Colonic mucosa (tissue), 4 donors: ENCODE data around the gene NKD2. TPM values are rescaled to one million over a fixed set of nuclear protein-coding genes. Genes with fewer than 3 reads are reported as not detected.
"Not testable (repeated sequence)": the region's sequence is repeated elsewhere in the genome, so short reads cannot be mapped to it uniquely, and the experiment has no call there.

Experiments used
- DNase-seq: peaks from one replicate; pipeline ENCODE4 v3.0.0-alpha.2; 2020
- H3K27ac ChIP-seq: fragments of 200-600 bp; one replicate; pipeline ENCODE4 v1.8.0; 2021
- H3K27me3 ChIP-seq: fragments of 200-600 bp; one replicate; pipeline ENCODE4 v1.8.0; 2021
- H3K36me3 ChIP-seq: fragments of 200-600 bp; one replicate; pipeline ENCODE4 v1.8.0; 2021
- H3K4me1 ChIP-seq: fragments of 200-600 bp; one replicate; pipeline ENCODE4 v1.8.0; 2021; ENCODE audit warnings: mild to moderate bottlenecking
- H3K4me3 ChIP-seq: fragments of 200-600 bp; one replicate; pipeline ENCODE4 v1.8.0; 2021
- H3K9ac ChIP-seq, 2 donors: one replicate each; pipeline ENCODE4 v1.7.0; 2013; ENCODE audit warnings: control low read depth in 2 of 2, low read depth in 2 of 2, low read length in 2 of 2
- H3K9me3 ChIP-seq: fragments of 200-600 bp; one replicate; pipeline ENCODE4 v1.8.0; 2021
- intact Hi-C: fragments of 100-400 bp; cut with DNase I; formaldehyde crosslinking; loops from one replicate; pipeline ENCODE4 v1.14.1; 2022
- total RNA-seq, 2 donors: library from RNA; stranded (reverse); fragmentation: NEBNext Ultra II Directional in 1 of 2; extraction: Animal tissue kit (Norgen Biotek cat#: 25700) in 1 of 2; gene quantifications; one replicate each; pipeline ENCODE4 v1.2.1, GENCODE V29; 2021
- TF ChIP-seq, protein P1 (sequence below): fragments of 200-600 bp; IDR thresholded peaks from one replicate; pipeline ENCODE4 v1.8.0; 2022; ENCODE audit warnings: antibody characterized with exemption, mild to moderate bottlenecking
- donor health status: healthy.
- donor health status: DM: no; HTN: no; CAD: no.
- donor health status: DM: no; HTN: no; CAD: no.

The NKD2 gene
- total RNA-seq, 2 donors from 2014 or later, result 0.94 to 1.9 TPM

DNA sequence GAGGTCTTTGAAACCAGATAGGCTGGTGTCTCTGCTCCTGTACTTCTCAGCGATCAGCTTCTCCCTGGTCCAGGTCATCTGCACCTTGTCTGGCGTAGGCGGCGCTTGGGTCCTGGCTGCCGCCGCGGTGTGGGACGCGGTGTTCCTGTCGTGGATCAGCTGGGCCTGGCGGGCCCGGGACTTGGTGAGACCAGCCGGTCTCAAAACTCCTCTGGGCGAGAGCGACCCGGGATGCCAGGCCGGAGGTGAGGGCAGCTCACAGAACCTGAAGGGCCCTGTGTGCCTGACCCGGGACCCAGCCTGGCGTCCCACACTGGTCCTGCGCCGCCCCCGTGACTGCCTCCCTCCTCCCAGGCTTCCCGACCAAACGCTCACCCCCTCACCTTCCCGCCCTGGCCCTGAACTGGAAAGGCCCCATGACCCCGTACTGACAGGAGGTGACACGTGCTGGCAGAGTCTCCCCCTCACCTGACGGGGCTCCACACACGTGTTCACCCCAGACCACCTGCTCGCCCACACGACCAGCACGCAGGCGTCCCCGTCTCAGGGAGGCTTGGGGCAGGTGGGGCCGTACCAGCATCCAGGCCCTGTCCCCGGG is 49.0 kb downstream of the NKD2 start:
- Histone ChIP-seq H3K4me3 (no peak overlapping the region), H3K9ac (no peak overlapping the region), H3K4me1 (no peaks in the 10 kb centered on the region), H3K36me3 (peaks cover 4% of the 10 kb centered on the region), H3K27ac (no peak overlapping the region), H3K9me3 (no peaks in the 10 kb centered on the region), H3K27me3 (no peaks in the 10 kb centered on the region)
- DNase-seq, result no peak
- TF ChIP-seq, protein P1, sequence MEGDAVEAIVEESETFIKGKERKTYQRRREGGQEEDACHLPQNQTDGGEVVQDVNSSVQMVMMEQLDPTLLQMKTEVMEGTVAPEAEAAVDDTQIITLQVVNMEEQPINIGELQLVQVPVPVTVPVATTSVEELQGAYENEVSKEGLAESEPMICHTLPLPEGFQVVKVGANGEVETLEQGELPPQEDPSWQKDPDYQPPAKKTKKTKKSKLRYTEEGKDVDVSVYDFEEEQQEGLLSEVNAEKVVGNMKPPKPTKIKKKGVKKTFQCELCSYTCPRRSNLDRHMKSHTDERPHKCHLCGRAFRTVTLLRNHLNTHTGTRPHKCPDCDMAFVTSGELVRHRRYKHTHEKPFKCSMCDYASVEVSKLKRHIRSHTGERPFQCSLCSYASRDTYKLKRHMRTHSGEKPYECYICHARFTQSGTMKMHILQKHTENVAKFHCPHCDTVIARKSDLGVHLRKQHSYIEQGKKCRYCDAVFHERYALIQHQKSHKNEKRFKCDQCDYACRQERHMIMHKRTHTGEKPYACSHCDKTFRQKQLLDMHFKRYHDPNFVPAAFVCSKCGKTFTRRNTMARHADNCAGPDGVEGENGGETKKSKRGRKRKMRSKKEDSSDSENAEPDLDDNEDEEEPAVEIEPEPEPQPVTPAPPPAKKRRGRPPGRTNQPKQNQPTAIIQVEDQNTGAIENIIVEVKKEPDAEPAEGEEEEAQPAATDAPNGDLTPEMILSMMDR, result no peak
- intact Hi-C loops, result no loop called here

DNA sequence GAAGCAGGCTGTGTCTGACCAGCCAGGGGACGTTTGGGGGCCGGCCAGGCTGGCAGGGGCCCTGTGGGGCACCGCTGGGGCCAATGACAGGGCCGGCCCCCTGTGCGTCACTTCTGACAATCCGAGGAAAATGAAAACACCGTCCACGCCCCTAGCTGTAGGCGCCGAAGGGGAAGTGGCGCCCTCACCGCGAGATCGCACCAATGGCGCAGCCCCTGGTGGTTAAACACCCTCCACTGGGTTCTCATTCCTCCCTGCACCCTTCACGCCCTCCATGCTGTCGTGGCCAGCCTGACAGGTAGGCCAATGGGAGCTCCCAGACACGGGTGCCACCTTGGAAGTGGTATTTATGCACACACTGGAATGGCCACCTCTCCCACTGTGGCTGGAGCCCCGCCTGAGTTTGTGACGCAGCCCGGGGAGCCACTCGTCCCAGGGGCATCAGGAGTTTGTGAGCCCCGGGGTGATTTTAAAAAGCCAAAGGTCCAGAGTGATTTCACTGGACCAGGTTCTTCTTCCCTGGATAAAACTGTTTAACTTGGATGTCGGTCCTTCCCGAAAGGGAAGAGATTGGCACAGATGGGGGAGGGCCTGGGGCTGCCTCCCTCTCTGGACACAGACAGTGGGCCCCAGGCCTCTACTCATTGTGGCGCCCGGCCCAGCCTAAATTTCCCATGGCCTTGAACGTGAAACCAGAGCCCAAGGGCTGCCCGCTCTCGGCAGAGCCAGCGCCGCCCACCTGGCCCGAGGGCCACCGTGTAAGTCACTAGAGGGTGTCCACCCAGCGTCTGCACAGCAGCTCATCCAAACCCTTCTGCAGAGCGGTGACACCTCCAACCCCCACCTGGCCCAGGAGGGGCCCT is 49.7 kb downstream of the NKD2 start:
- Histone ChIP-seq H3K4me1 (no peaks in the 10 kb centered on the region), H3K36me3 (peaks cover 4% of the 10 kb centered on the region)
- DNase-seq, result no peak

DNA sequence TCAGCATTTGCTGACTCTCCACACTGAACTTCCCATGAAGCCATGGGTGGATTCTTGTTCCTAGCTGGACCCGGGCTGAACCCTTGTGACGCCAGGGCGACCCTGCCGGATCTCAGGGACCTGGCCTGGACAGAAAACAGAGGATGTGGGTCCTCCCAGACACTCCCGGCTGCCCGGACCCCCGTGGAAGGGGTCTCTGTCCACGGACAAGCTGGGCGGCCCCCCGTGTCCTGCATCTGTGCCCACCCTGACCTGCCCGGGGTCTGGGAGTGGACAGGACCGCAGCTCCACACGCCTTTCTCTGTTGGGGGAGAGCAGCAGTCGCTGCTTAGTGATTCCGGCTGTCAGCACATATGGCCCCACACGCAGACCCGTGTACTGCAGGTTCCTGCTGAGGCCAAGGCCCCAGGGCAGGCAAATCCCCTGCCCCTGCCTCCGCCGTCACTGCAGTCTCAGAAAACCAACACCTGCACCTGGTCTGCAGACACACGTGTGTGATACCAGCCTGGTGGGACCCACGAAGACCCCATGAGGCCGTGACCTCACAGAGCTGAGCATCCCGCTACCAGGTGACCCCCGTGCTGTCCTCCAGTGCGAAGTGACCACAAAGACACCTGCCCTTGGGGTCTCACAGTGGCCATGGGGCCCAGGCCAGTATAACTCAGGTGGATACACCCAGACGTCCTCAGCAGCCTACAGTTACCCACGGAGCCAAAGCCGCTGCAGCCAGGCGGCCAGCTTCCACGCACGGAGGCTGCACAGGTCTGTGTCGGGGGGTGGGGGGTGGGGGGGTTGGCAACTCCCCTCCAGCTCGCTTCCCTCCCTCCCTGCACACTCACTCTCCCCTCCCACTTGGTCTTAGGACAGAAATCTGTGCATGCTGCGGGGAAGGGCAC is 50.6 kb downstream of the NKD2 start:
- DNase-seq, result no peak
- H3K27me3 ChIP-seq, result no peaks in the 10 kb centered on the region
- H3K4me3 ChIP-seq, result no peak overlapping the region
- no peaks in the 10 kb centered on the region for H3K9me3 ChIP-seq
- no peaks in the 10 kb centered on the region for H3K4me1 ChIP-seq
- H3K36me3 ChIP-seq, result peaks cover 4% of the 10 kb centered on the region
- TF ChIP-seq, protein P1, result no peak
- no peak overlapping the region for H3K9ac ChIP-seq
- intact Hi-C loops, result no loop called here
- H3K27ac ChIP-seq, result no peak overlapping the region

More for the DNA sequence above, 49.7 kb downstream of the NKD2 start:
- no peak overlapping the region for H3K4me3 ChIP-seq
- intact Hi-C loops, result no loop called here
- no peaks in the 10 kb centered on the region for H3K9me3 ChIP-seq
- no peak overlapping the region for H3K9ac ChIP-seq
- TF ChIP-seq, protein P1, result no peak
- H3K27me3 ChIP-seq, result no peaks in the 10 kb centered on the region
- H3K27ac ChIP-seq, result no peak overlapping the region

DNA sequence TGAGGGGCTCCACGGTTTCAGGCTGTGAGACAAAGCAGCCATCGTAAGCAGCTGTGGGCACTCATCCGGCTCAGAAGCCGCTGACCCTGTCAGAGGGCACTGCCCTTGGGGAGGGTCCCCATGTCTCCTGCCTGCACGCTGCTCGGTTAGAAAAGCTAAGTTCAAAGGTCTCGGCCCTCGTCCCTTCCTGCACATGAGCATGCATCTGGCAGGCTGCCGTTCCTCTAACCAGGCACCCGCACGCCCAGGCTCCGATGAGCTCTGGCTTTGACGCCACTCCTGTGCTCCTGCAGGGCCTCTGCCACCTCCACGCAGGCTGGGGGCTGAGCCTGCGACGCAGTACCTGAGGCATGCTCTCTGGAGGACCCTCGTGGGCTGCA is 51.3 kb downstream of the NKD2 start:
- Histone ChIP-seq H3K27ac (no peak overlapping the region), H3K4me1 (no peaks in the 10 kb centered on the region), H3K9me3 (no peaks in the 10 kb centered on the region), H3K9ac (no peak overlapping the region), H3K27me3 (no peaks in the 10 kb centered on the region), H3K36me3 (peaks cover 4% of the 10 kb centered on the region), H3K4me3 (no peak overlapping the region)
- TF ChIP-seq, protein P1, result no peak
- intact Hi-C loops, result no loop called here
- DNase-seq, result no peak

DNA sequence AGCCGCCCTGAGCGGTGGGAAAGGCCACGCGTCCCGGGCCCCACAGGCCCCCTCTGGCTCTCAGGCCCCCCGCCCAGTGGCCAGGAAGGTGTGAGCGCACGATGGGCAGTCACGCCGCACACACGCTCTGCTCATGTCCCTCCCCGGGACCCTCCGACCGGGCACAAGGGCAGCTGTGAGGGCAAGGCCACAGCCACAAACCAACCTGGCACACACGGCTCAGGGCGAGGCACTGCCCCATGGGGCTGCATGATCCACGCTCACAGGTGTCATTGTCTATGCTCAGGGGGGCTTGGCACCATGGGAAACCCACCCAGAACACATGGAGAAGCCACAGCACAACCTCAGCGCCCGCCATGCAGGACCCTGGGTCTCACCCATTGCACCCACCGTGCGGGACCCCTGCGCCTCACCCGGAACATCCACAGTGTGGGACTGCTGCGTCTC is 52.0 kb downstream of the NKD2 start:
- H3K36me3 ChIP-seq, result no peaks in the 10 kb centered on the region
- no peak overlapping the region for H3K27ac ChIP-seq
- no peaks in the 10 kb centered on the region for H3K9me3 ChIP-seq
- intact Hi-C loops, result no loop called here
- H3K9ac ChIP-seq, result no peak overlapping the region
- no peak overlapping the region for H3K4me3 ChIP-seq
- TF ChIP-seq, protein P1, result no peak
- no peaks in the 10 kb centered on the region for H3K4me1 ChIP-seq
- DNase-seq, result no peak
- no peaks in the 10 kb centered on the region for H3K27me3 ChIP-seq

DNA sequence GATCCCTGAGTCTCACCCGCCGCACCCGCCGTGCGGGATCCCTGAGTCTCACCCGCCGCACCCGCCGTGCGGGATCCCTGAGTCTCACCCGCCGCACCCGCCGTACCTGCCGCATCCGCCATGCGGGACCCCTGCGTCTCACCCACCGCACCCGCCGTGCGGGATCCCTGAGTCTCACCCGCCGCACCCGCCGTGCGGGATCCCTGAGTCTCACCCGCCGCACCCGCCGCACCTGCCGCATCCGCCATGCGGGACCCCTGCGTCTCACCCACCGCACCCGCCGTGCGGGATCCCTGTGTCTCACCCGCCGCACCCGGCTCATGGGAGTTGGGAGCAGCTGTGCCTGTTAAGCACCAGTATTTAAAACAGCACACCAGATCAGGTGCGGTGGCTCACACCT is 52.7 kb downstream of the NKD2 start:
- DNase-seq, intact Hi-C loops, H3K4me3 ChIP-seq, H3K4me1 ChIP-seq, H3K9me3 ChIP-seq, H3K27ac ChIP-seq, H3K27me3 ChIP-seq, H3K9ac ChIP-seq, H3K36me3 ChIP-seq: not testable (repeated sequence)
